Kidney (tissue), 14 donors: ENCODE data around the gene UBAC1. TPM values are rescaled to one million over a fixed set of nuclear protein-coding genes. Genes with fewer than 3 reads are reported as not detected.
"Not testable (repeated sequence)": the region's sequence is repeated elsewhere in the genome, so short reads cannot be mapped to it uniquely, and the experiment has no call there.

Source experiments
- DNase-seq, 5 donors: peaks; one replicate each; pipeline ENCODE4 v3.0.0-alpha.2; 2013 to 2020
- FAIRE-seq: peaks from 2 replicates; lab custom pipeline; 2012; peaks lifted over from hg19 to GRCh38; lab: Jason Lieb, UNC
- H3K27ac ChIP-seq, 2 donors: one replicate each; pipeline ENCODE4 v1.7.0; 2013; ENCODE audit warnings: low read depth in 2 of 2, low read length in 2 of 2, inconsistent platforms in 1 of 2
- H3K27me3 ChIP-seq: one replicate; pipeline ENCODE4 v1.7.1; 2013; ENCODE audit warnings: low read length, inconsistent platforms; ENCODE audit not compliant: control insufficient read depth, insufficient read depth
- H3K36me3 ChIP-seq, 3 donors: one replicate each; pipeline versions ENCODE4 v1.7.0 to v1.7.1; 2013; ENCODE audit warnings: low read length in 3 of 3, control low read depth in 1 of 3, inconsistent platforms in 1 of 3; ENCODE audit not compliant: insufficient read depth in 3 of 3, control insufficient read depth in 2 of 3
- H3K4me1 ChIP-seq, 3 donors: one replicate each; pipeline versions ENCODE4 v1.7.0 to v1.7.1; 2013; ENCODE audit warnings: low read length in 3 of 3, inconsistent platforms in 1 of 3, low read depth in 1 of 3; ENCODE audit not compliant: control insufficient read depth in 2 of 3, insufficient read depth in 2 of 3
- H3K4me3 ChIP-seq, 3 donors: one replicate each; pipeline versions ENCODE4 v1.7.0 to v1.8.1; 2013; ENCODE audit warnings: low read length in 3 of 3, control low read depth in 1 of 3, inconsistent platforms in 1 of 3
- H3K9ac ChIP-seq, 3 donors: one replicate each; pipeline versions ENCODE4 v1.7.0 to v1.7.1; 2013; ENCODE audit warnings: low read length in 3 of 3, control low read depth in 1 of 3, inconsistent platforms in 1 of 3
- H3K9me3 ChIP-seq, 3 donors: one replicate each; pipeline versions ENCODE4 v1.7.0 to v1.7.1; 2013; ENCODE audit warnings: low read length in 3 of 3, control low read depth in 1 of 3, inconsistent platforms in 1 of 3; ENCODE audit not compliant: control insufficient read depth in 2 of 3, insufficient read depth in 1 of 3
- intact Hi-C: fragments of 100-400 bp; cut with DNase I; formaldehyde crosslinking; loops from one replicate; pipeline ENCODE4 v1.11.1; 2022
- polyA plus RNA-seq: library from polyadenylated mRNA; stranded (reverse); fragments of 350-450 nt; fragmentation: Illumina TruSeq; extraction: RNeasy Lipid Tissue Mini Kit (QIAGEN cat#74804); gene quantifications from one replicate; pipeline ENCODE4 v1.2.3, GENCODE V29; 2014; ENCODE audit warnings: low read depth, low replicate concordance; ENCODE audit not compliant: insufficient read depth
- total RNA-seq: library from RNA; stranded (reverse); fragmentation: NEBNext Ultra II Directional; extraction: Animal tissue kit (Norgen Biotek cat#: 25700); gene quantifications from one replicate; pipeline ENCODE4 v1.2.1, GENCODE V29; 2021
- TF ChIP-seq, protein P1 (sequence below): IDR thresholded peaks from 3 replicates; pipeline ENCODE4 v1.5.1; 2012; ENCODE audit warnings: mild to moderate bottlenecking, moderate library complexity, borderline replicate concordance; ENCODE audit not compliant: insufficient read depth; ENCODE audit errors: extremely low read depth
- donor health status: control.
- donor health status: control.
- donor health status: control.
- donor health status: control.
- donor health status: control.
- donor health status: DM: yes; HTN: yes; CAD: no.
- donor health status: Normal renal cell carcinoma (clear cell type).

Gene UBAC1
- total and polyA plus RNA-seq, 2 donors from 2014 or later: 40.2 to 52.6 TPM

DNA sequence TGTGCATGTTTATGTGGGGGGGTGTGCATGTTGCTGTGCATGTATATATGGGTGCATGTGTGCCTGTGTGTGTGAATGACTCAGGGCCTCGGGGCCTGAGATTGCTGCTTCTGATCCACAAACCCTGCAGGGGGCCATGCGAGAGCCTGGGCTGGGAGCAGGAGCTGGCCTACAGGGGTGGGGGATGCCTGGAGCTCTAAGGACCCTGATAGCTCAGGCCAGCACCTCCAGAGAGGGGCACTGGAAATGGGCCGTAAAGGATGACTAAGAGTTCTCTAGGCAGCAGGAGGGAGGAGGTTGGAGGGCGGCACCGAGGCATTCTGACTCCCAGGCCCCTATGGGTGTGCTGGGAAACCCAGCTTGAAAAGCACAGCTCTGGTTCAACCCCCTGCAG lies 6.9 kb upstream of the UBAC1 start:
- Histone ChIP-seq H3K27ac (no peak overlapping the region), H3K9me3 (no peaks in the 10 kb centered on the region), H3K4me3 (no peak overlapping the region), H3K27me3 (no peaks in the 10 kb centered on the region), H3K36me3 (no peaks in the 10 kb centered on the region), H3K9ac (no peak overlapping the region), H3K4me1 (peaks cover 0 to 16% (median 6%) of the 10 kb centered on the region in 3 donors)
- DNase-seq (no peak), FAIRE-seq (no peak)
- TF ChIP-seq, protein P1, sequence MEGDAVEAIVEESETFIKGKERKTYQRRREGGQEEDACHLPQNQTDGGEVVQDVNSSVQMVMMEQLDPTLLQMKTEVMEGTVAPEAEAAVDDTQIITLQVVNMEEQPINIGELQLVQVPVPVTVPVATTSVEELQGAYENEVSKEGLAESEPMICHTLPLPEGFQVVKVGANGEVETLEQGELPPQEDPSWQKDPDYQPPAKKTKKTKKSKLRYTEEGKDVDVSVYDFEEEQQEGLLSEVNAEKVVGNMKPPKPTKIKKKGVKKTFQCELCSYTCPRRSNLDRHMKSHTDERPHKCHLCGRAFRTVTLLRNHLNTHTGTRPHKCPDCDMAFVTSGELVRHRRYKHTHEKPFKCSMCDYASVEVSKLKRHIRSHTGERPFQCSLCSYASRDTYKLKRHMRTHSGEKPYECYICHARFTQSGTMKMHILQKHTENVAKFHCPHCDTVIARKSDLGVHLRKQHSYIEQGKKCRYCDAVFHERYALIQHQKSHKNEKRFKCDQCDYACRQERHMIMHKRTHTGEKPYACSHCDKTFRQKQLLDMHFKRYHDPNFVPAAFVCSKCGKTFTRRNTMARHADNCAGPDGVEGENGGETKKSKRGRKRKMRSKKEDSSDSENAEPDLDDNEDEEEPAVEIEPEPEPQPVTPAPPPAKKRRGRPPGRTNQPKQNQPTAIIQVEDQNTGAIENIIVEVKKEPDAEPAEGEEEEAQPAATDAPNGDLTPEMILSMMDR: no peak
- intact Hi-C loops: loop anchor here (5.0 kb wide), 1 partner anchor 154 kb away; no protein-coding TSS in a partner anchor

DNA sequence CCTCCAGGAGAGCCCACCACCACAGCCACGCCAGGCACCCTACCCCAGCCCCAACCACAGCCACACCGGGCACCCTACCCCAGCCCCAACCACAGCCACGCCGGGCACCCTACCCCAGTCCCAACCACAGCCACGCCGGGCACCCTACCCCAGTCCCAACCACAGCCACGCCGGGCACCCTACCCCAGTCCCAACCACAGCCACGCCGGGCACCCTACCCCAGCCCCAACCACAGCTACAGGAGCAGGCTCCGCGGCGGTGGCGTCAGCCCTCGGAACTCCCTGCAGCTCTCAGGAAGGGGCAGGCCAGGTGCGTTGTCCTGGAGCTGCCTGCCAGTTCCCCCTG lies 5.7 kb upstream of the UBAC1 start:
- FAIRE-seq, DNase-seq, H3K9ac ChIP-seq, H3K27ac ChIP-seq, H3K27me3 ChIP-seq, H3K4me3 ChIP-seq, H3K36me3 ChIP-seq, H3K9me3 ChIP-seq: not testable (repeated sequence)
- intact Hi-C loops: loop anchor here (5.0 kb wide), 1 partner anchor 155 kb away; no protein-coding TSS in a partner anchor
- H3K4me1 ChIP-seq: peaks cover 0 to 16% (median 6%) of the 10 kb centered on the region in 3 donors

DNA sequence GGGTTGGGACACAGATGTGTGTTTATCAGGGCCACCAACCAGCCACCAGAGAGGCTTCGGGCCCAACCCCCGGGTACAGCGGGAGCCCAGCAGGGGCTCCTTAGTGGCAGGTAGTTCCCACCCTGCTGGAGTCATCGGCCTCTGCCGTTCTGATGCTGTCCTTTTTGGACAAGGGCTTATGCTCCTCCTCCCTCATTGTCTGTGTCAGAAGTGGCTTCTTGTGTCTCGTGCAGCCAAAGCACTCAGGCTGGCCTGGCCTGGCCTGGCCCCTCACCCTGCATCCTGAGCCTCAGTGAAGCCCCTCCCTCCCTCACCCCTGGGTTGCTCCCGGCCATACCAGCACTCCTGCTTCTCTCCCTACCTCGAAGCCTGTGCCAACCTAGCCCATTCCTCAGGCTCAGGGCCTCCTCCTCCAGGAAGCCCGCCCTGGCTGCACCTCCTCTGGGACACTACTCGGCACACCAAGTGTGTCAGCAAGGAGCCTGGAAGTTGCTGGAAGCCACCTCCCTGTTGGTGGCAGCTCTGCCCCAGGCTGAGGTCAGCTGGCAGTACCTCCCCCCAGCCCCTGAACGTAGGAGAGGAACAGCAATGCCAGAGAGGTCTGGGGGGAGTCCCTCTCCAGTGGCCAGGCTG lies 4.1 kb upstream of the UBAC1 start:
- Histone ChIP-seq H3K27ac (no peak overlapping the region), H3K27me3 (no peaks in the 10 kb centered on the region), H3K4me3 (no peak overlapping the region), H3K36me3 (no peaks in the 10 kb centered on the region), H3K9ac (no peak overlapping the region), H3K9me3 (no peaks in the 10 kb centered on the region), H3K4me1 (peaks cover 0 to 16% (median 6%) of the 10 kb centered on the region in 3 donors)
- FAIRE-seq: no peak
- intact Hi-C loops: loop anchor here (5.0 kb wide), 1 partner anchor 157 kb away; no protein-coding TSS in a partner anchor
- peak in 1 of 5 donors; percentile 35 for DNase-seq
- TF ChIP-seq, protein P1: no peak

DNA sequence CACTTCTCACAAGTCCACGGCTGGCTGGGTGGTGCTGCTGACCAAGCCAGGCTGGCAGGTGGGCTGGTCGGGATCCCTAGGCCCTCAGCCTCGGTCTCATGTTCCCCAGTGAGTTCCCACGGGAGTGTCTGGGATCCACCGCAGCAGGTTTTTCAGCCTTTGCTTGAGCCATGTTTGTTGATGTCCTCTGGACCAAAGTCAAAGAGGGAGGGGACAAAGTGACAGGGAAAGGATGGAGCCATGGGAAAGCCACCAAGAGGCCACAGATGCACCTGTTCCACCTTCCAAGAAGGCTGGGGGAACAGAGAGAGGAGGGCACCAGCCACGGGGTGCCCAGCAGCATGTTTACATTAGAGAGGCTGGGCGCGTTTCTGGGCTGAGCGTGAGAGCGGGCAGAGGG lies 2.8 kb upstream of the UBAC1 start:
- H3K36me3 ChIP-seq: no peaks in the 10 kb centered on the region
- H3K27ac ChIP-seq: no peak overlapping the region
- peaks cover 3 to 16% (median 6%) of the 10 kb centered on the region in 3 donors for H3K4me1 ChIP-seq
- DNase-seq: peak in 1 of 5 donors; percentile 39
- no peaks in the 10 kb centered on the region for H3K27me3 ChIP-seq
- H3K9ac ChIP-seq: no peak overlapping the region
- intact Hi-C loops: no loop called here
- TF ChIP-seq, protein P1: no peak
- H3K9me3 ChIP-seq: no peaks in the 10 kb centered on the region
- no peak overlapping the region for H3K4me3 ChIP-seq
- no peak for FAIRE-seq
